T-helper 9 cell (primary cell): ENCODE measurements around the gene STS.
"Not testable (repeated sequence)": the region's sequence is repeated elsewhere in the genome, so short reads cannot be mapped to it uniquely, and the experiment has no call there.

ENCODE experiments used
- DNase-seq: peaks from one replicate; pipeline ENCODE4 v3.0.0-alpha.2; 2020

Gene STS

GRCh38 chrX:7139202-7140081, 8.1 kb upstream of the STS start:
- DNase-seq, result no peak

DNA sequence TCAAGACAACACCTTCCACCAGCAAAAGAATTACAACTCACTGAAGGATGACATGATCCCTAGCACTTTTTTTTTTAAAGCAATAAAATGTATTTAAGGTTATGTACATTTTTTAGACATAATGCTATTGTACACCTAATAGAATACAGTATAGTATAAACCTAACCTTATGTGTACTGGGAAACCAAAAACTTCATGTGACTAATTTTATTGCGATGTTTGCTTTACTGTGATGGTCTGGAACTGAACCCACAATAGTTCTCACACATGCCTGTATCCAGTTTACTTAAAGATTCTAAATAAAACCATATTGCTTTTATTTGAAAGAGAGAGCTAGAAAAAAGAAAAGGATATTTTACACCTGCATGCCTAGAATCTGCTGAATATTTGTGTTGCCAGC, 4.4 kb upstream of the STS start:
- no peak for DNase-seq

DNA sequence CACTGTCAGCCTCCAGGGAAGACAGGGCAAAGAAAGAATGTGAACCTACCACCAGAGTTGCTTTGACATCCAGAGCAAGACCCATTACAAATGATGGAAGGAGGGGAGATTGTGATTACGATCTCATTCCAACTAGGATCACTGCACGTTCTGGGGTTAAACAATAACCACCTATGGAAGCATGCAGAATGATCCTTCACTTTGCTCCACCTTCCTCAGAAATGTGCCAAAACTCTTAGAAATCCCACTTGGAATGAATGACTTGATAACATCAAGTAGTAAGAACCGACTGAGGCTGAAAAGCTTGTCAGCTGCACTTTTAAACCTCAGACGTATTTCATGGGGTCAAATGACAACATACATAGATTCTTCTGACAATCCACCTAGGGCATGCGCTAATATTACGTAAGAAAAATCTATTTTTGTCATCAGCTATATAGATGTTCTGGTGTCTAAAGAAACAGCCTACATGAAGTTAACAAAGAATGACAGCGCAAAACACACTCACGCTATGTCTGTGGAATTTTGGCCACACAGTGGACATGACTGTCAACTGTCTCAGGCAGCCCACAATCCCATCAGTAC, 3.5 kb upstream of the STS start:
- DNase-seq, result no peak

DNA sequence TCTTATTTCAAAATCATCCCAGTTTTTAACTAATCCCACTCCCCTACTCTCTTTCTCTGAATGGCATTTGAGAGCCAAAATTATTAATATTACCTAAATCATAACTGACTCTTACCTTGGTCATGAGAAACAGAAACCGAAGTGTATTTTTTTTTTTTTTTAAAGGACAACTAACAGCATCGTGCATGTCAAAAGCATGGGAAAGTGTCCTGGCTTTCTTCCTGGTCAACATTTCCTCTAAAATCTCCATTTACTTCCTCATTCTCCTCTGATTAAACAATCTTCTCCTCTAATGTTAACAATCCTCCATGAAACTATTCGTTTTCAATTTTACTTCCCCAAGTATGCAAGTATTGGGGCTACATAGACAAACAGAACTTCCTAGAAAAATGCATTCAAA, 2.1 kb upstream of the STS start:
- DNase-seq, result no peak

- DNase-seq, result no peak
Observed at GRCh38 chrX:7146020-7146702, 1.4 kb upstream of the STS start.

DNA sequence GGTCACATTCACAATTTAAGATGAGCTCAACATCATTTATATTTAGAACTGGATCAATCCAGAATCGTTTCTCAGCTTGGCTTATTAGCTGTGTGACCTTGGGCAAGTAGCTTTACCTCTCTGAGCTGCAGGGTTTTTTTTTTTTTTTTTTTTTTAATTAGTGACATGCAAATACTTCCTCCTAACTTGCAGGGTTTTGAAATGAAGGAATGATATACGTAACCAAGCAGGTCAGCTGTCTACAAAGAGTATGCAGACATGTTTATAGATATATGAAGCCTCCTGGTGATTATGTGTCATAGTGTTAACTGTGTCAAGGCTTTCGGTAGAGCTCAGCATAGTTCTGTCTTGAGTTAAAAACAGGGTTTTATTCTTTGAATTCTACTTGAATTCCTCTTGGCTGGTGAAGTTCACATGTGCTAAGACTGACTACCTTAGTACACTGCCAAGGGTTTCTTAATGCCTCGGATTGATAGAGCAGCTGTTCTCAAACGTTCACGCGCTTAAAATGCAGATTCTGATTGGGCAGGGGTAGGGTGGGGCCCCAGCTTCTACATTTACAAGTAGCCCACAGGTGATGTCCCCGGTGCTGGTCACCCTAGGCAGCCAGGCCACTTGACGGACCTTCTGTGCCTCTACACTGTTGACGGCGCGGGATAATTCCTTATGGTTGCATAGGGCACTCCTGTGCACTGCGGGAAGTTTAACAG, 654 bp upstream of the STS start:
- no peak for DNase-seq

GRCh38 chrX:7147978-7148854, 704 bp downstream of the STS start, which contains the start of gene PUDP:
TSS of gene PUDP (minus strand) at chrX:7148153. CDS start at chrX:7148113, 40 bp downstream.
- peak; percentile 86 for DNase-seq

DNA sequence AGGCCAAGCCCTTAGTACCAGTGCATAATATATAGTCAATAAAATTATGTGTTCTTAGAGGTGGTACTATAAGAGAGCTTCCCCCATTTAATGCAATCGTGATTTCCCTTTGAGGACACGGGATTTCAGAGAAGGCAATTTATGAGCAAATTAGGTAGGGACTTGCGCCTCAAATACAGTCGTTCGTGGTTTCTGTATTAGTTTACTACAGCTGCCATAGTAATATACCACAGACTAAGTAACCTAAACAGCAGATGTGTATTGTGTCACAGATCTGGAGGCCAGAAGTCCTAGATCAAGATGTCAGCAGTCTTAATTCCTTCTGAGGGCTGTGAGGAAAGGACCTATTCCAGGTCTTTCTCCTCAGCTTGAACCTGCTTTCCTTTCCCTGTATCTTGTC, 1.9 kb downstream of the STS start:
- no peak for DNase-seq

GRCh38 chrX:7153231-7153630, 5.7 kb downstream of the STS start:
- no peak for DNase-seq

GRCh38 chrX:7154041-7154597, 6.6 kb downstream of the STS start:
- DNase-seq, result no peak

- DNase-seq, result no peak
Observed at GRCh38 chrX:7155163-7155562, 7.7 kb downstream of the STS start.

DNA sequence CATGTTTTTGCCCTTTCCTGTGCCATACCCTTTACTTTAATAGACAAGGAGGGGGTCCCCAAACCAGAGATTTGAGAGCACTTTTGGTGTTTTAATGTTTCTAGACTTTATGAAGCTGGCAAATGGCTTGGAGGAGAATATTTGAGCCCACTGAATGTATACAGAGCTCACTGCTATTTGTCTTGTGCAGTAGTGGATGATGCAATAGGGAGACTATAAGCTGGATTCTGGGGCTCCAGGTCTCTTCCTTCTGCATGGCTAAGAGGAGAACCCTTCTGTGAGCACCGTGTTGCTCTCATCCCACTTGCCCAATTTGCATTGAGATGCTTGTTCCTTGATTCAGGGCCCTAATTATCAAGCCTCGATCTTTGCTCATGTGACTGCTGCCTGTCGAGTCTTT, 9.4 kb downstream of the STS start:
- no peak for DNase-seq

DNA sequence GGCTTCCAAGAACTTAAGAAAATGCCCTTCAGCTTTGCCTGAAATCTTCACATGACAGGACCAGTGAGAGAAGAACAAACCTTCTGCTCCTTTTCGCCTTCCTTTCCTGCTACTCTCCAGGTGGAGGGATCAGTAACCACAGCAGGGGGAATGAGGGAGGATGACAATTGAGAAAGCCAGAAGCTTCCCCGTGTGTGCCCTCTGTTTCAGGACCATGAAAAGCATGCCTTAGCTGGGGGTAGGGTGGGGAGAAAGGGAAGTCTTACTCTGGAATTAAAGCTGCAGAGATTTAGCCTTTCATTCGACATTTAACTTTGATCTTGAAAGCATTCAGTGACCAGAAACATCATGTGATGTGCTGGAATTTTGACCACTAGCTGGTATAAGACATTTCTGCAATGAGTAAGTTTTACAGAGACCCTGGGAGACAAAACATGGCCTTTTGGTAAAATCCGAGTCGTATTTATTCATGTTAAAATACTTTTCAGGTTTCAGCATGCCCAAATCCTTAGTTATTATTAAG, 11.0 kb downstream of the STS start:
- no peak for DNase-seq

DNA sequence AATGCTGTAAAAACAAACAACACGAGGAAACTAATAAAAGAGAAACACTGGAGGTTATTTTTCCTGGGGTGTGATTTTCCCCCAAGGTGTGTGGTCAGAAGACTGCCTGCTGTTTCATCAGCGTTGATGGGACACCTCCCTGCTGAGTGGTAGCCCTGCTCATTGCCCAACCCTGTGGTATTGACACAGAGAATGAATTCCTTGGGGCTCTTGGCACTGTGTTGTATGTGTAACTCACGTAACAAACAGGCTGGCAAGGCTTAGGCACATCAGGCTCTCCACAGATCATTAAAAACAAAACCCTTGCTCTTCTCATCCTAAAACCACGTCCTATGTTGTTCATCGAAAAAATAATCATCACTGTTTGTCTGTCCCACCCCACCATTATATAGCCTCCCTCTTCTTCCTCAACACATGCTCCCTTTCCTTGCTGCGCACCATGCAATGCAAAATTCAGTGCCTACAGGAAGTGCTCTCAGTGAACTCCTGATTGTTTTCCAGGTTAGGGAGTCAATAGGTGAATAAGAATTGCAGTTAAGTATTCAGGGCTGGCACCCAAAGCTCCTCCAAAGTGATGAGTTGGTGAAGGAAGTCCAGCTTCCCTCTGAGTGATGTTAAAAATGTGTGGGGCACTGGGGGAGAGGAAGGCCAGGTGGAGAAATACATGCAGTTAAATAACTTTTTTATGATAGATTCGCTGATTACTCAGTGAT, 11.8 kb downstream of the STS start:
- no peak for DNase-seq

- no peak for DNase-seq
Observed at GRCh38 chrX:7163146-7163677, 15.7 kb downstream of the STS start.

- DNase-seq, result no peak
Observed at GRCh38 chrX:7164174-7164573, 16.7 kb downstream of the STS start.

GRCh38 chrX:7168371-7168770, 20.9 kb downstream of the STS start:
- no peak for DNase-seq

DNA sequence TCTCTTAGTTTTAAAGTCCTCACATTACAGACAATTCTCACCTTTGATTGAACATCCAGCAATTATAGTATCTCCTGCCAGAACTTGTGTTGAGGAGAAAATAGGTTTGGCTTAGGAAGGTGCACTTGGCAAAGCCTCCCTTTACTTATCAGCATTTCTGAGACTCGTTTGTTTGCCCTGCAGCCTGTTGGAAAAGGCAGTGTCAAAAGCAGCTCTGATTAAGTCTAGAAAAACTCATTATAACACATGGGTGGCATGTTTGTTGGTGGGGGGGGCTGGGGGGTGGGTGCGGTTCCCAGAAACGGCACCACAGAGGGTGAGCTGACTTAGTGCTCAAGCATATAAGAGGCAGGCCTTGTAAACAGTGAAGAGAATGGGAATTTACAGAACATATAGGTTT, 22.1 kb downstream of the STS start:
- no peak for DNase-seq

DNA sequence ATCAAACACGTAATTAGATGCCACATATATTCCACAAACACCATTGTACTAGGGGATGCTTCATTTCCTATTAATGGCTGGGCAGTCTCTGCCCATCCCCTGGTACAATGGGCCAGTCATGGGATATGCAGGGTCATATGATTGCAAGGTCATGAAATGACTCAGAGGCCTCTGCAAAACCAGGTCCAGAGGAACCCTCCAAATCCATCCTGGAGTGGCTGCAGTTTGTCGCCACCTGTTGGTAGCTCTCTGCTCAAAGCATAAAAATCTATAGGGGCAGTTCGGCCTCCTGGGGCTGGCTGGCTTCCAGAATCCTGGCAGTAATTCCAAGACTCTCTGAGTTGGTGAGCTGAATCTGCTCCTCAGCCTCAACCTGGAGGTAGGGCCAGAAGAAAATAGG, 23.4 kb downstream of the STS start:
- peak; percentile 15 for DNase-seq

- DNase-seq, result not testable (repeated sequence)
Observed at GRCh38 chrX:7178859-7179258, 31.3 kb downstream of the STS start.

GRCh38 chrX:7179446-7179845, 31.9 kb downstream of the STS start:
- no peak for DNase-seq
